ENCODE data around the gene NIP7.

NIP7 gene

GRCh38 chr16:69311533-69312387 lies 27.8 kb upstream of the NIP7 start:
- peaks cover 23% of the 10 kb centered on the region for H3K4me1 Mint-ChIP-seq (ENCODE audit: low read depth)
- H3K9me3 Mint-ChIP-seq: no peaks in the 10 kb centered on the region
- peak overlapping the region; percentile 98 for H3K4me3 Mint-ChIP-seq
- peaks cover 27% of the 10 kb centered on the region for H3K36me3 Mint-ChIP-seq (ENCODE audit: low read depth)
- no peaks in the 10 kb centered on the region for H3K27me3 Mint-ChIP-seq
- peak overlapping the region; percentile 94 for H3K27ac Mint-ChIP-seq

DNA sequence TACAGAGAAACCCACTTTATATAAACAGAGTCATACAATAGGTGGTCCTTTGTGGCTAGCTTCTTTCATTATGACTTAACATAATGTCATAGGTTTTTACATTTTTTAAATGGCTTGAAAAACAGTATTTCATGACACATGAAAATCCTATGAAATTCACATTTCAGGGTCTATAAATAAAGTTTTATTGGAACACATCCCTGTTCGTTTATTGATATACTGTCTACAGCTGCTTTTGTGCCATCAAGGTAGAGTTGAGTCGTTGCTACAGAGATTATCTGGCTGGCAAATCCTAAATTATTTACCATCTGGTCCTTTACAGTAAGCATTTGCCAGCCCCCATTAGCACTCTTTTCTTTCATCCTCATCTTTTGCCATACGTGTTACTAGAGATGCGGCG lies 26.1 kb upstream of the NIP7 start:
- peak overlapping the region; percentile 69 for H3K4me3 Mint-ChIP-seq
- H3K4me1 Mint-ChIP-seq (ENCODE audit: low read depth): peaks cover 23% of the 10 kb centered on the region
- peak overlapping the region; percentile 80 for H3K27ac Mint-ChIP-seq
- H3K27me3 Mint-ChIP-seq: no peaks in the 10 kb centered on the region
- H3K9me3 Mint-ChIP-seq: no peaks in the 10 kb centered on the region
- H3K36me3 Mint-ChIP-seq (ENCODE audit: low read depth): peaks cover 31% of the 10 kb centered on the region

- H3K36me3 Mint-ChIP-seq (ENCODE audit: low read depth): peaks cover 40% of the 10 kb centered on the region
- H3K27ac Mint-ChIP-seq: peak overlapping the region; percentile 26
- no peak overlapping the region for H3K4me3 Mint-ChIP-seq
- no peaks in the 10 kb centered on the region for H3K9me3 Mint-ChIP-seq
- no peaks in the 10 kb centered on the region for H3K27me3 Mint-ChIP-seq
- peaks cover 23% of the 10 kb centered on the region for H3K4me1 Mint-ChIP-seq (ENCODE audit: low read depth)
Observed at GRCh38 chr16:69314534-69314933, 25.0 kb upstream of the NIP7 start.

- Mint-ChIP-seq H3K27me3 (no peaks in the 10 kb centered on the region), H3K27ac (no peak overlapping the region), H3K36me3 (ENCODE audit: low read depth) (peaks cover 46% of the 10 kb centered on the region), H3K4me3 (no peak overlapping the region), H3K9me3 (no peaks in the 10 kb centered on the region), H3K4me1 (ENCODE audit: low read depth) (peaks cover 19% of the 10 kb centered on the region)
Observed at GRCh38 chr16:69315486-69316311, 23.9 kb upstream of the NIP7 start.

GRCh38 chr16:69316595-69317034 lies 23.0 kb upstream of the NIP7 start:
- Mint-ChIP-seq H3K36me3 (ENCODE audit: low read depth) (peaks cover 55% of the 10 kb centered on the region), H3K27me3 (no peaks in the 10 kb centered on the region), H3K4me1 (ENCODE audit: low read depth) (peaks cover 17% of the 10 kb centered on the region), H3K9me3 (no peaks in the 10 kb centered on the region), H3K27ac (no peak overlapping the region), H3K4me3 (no peak overlapping the region)

- Mint-ChIP-seq H3K4me1 (ENCODE audit: low read depth) (peaks cover 7% of the 10 kb centered on the region), H3K27me3 (no peaks in the 10 kb centered on the region), H3K27ac (no peak overlapping the region), H3K4me3 (no peak overlapping the region), H3K9me3 (no peaks in the 10 kb centered on the region), H3K36me3 (ENCODE audit: low read depth) (peaks cover 58% of the 10 kb centered on the region)
Observed at GRCh38 chr16:69318177-69318910, 21.2 kb upstream of the NIP7 start.

DNA sequence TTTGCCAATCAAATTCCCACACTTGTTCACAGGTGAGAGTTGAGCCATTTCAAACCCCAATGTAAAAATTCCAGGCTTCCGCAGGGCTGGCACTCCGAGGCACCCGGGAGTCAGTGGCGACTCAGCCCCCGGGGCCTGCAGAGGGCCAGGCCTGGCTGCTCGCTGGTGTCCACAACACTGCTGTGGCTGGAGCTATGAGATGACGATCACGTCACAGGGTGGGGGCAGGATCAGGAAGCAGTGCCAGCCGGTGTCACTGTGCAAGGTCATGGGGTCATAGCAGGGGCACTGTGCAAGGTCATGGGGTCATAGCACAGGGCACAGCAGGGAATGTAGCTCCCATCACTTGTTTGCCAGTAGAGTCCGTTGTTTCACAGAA lies 20.7 kb upstream of the NIP7 start:
- no peak overlapping the region for H3K27ac Mint-ChIP-seq
- H3K9me3 Mint-ChIP-seq: no peaks in the 10 kb centered on the region
- peaks cover 53% of the 10 kb centered on the region for H3K36me3 Mint-ChIP-seq (ENCODE audit: low read depth)
- peaks cover 1% of the 10 kb centered on the region for H3K4me1 Mint-ChIP-seq (ENCODE audit: low read depth)
- no peaks in the 10 kb centered on the region for H3K27me3 Mint-ChIP-seq
- H3K4me3 Mint-ChIP-seq: no peak overlapping the region

DNA sequence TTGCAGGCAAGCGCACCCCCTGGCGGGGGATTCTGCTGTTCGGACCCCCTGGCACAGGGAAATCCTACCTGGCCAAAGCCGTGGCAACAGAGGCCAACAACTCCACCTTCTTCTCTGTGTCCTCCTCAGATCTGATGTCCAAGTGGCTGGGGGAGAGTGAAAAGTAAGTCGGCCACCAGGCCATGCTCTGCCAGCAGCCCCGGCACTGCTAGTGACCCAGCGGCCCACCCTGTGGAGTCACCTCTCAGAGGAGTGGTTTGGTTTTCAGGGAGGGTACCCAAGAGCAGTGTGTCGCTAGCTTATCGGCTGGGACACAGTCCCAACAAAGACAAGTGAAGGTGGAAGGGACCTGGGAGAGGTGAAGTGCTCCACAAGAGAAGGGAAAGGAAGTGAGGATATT lies 20.2 kb upstream of the NIP7 start:
- peaks cover 50% of the 10 kb centered on the region for H3K36me3 Mint-ChIP-seq (ENCODE audit: low read depth)
- H3K27me3 Mint-ChIP-seq: no peaks in the 10 kb centered on the region
- no peak overlapping the region for H3K27ac Mint-ChIP-seq
- no peaks in the 10 kb centered on the region for H3K9me3 Mint-ChIP-seq
- no peaks in the 10 kb centered on the region for H3K4me1 Mint-ChIP-seq (ENCODE audit: low read depth)
- no peak overlapping the region for H3K4me3 Mint-ChIP-seq

DNA sequence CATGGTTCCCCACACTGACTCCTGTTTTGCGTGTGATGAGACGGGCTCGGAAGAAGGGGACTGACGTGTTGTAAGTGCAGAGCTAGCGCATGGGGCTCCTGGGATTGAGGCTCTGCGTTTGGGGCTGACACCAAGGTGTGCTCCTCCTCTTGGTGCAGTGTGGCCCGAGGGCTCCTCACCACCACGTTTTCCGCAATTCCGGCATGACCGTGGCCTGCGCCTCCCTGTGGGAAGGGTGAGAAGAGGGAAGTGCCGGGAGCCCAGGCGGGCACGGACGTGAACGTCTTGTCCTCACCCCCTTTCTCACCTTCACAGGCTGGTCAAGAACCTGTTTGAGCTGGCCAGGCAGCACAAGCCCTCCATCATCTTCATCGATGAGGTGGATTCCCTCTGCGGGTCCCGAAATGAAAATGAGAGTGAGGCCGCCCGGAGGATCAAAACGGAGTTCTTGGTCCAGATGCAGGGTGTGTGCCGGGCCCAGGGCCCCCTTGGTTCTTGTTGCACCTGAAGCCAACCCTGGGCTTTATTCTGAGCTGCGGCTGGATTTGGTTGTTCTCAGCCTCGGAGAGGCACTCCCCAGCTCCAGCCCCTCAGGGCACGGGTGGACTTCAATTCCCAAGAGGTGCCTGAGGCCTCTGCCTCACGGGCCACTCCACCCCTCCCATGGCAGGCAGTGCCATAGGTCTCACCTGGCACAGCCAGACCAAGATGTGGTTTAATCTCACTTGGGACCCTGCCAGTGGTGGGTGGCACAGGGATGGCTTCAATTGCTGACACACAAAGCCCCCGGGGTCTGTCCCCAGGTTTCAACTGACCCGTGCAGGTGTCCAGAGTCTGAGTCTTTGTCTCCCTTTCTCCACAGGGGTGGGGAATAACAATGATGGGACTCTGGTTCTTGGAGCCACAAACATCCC lies 19.5 kb upstream of the NIP7 start:
- Mint-ChIP-seq H3K4me1 (ENCODE audit: low read depth) (no peaks in the 10 kb centered on the region), H3K36me3 (ENCODE audit: low read depth) (peaks cover 56% of the 10 kb centered on the region), H3K27ac (no peak overlapping the region), H3K27me3 (no peaks in the 10 kb centered on the region), H3K4me3 (no peak overlapping the region), H3K9me3 (no peaks in the 10 kb centered on the region)

DNA sequence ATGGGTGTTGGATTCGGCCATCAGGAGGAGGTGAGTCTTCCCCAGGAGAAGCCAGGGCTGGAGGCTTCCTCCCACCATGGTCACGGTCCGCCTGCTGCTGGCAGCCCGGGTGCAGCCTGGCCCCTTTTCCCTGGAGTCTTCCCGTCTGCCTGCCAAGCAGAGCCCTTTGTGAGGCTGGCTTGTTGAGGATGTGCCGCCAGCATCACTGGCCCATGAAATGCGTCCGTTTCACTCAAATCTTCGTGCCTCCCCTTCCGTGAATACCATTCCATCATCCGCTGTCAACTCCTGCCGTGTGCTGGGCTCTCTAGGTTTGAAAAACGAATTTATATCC lies 18.9 kb upstream of the NIP7 start:
- H3K4me1 Mint-ChIP-seq (ENCODE audit: low read depth): peaks cover 2% of the 10 kb centered on the region
- no peaks in the 10 kb centered on the region for H3K9me3 Mint-ChIP-seq
- H3K4me3 Mint-ChIP-seq: no peak overlapping the region
- H3K36me3 Mint-ChIP-seq (ENCODE audit: low read depth): peaks cover 61% of the 10 kb centered on the region
- no peaks in the 10 kb centered on the region for H3K27me3 Mint-ChIP-seq
- H3K27ac Mint-ChIP-seq: no peak overlapping the region

DNA sequence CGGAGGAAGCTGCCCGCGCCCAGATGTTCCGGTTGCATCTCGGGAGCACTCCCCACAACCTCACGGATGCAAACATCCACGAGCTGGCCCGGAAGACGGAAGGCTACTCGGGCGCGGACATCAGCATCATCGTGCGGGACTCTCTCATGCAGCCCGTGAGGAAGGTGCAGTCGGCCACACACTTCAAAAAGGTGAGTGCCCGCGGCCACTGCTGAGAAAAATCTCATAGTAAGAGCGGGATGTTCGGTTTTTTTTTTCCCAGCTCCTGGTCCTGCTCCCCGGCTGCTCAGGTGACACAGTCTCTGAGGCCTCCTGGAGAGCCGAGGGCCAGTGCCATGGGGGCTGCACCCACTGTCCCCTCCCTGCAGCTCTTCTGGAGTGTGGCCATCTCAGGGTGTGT lies 18.5 kb upstream of the NIP7 start:
- peaks cover 61% of the 10 kb centered on the region for H3K36me3 Mint-ChIP-seq (ENCODE audit: low read depth)
- H3K27me3 Mint-ChIP-seq: no peaks in the 10 kb centered on the region
- no peak overlapping the region for H3K27ac Mint-ChIP-seq
- no peaks in the 10 kb centered on the region for H3K9me3 Mint-ChIP-seq
- H3K4me3 Mint-ChIP-seq: no peak overlapping the region
- peaks cover 6% of the 10 kb centered on the region for H3K4me1 Mint-ChIP-seq (ENCODE audit: low read depth)

DNA sequence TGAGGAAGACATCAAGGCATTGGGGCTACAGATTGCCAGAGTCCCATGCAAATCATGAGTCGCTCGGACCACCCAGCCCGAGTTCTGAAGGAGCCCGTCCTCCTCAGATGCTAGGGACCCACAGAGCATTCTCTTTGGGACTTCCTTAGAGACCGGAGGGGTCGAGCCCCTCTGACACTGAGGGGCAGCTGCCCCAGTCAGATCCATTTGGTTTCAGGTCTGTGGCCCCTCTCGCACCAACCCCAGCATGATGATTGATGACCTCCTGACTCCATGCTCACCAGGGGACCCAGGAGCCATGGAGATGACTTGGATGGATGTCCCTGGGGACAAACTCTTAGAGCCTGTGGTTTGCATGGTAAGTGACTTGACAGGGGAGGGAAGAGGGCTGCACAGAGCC lies 17.2 kb upstream of the NIP7 start:
- H3K27me3 Mint-ChIP-seq: no peaks in the 10 kb centered on the region
- H3K4me1 Mint-ChIP-seq (ENCODE audit: low read depth): peaks cover 18% of the 10 kb centered on the region
- H3K9me3 Mint-ChIP-seq: no peaks in the 10 kb centered on the region
- peaks cover 65% of the 10 kb centered on the region for H3K36me3 Mint-ChIP-seq (ENCODE audit: low read depth)
- no peak overlapping the region for H3K4me3 Mint-ChIP-seq
- no peak overlapping the region for H3K27ac Mint-ChIP-seq

DNA sequence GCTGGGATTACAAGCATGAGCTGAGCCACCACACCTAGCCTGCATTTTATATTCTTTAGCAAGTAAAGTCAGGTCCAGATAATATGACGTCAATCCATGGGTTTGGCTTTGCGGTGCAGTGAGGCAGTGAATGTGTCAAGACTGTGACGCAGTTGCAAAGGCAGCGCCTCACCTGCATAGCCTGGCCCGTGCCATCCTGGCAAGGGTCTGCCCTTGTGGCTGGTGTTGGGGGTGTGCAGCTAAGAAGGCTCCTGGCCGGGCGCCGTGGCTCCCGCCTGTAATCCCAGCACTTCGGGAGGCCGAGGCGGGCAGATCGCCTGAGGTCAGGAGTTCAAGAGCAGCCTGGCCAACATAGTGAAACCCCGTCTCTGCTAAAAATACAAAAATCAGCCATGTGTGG lies 16.2 kb upstream of the NIP7 start:
- Mint-ChIP-seq H3K9me3 (no peaks in the 10 kb centered on the region), H3K4me3 (no peak overlapping the region), H3K36me3 (ENCODE audit: low read depth) (peaks cover 70% of the 10 kb centered on the region), H3K27ac (no peak overlapping the region), H3K27me3 (no peaks in the 10 kb centered on the region), H3K4me1 (ENCODE audit: low read depth) (peaks cover 29% of the 10 kb centered on the region)

DNA sequence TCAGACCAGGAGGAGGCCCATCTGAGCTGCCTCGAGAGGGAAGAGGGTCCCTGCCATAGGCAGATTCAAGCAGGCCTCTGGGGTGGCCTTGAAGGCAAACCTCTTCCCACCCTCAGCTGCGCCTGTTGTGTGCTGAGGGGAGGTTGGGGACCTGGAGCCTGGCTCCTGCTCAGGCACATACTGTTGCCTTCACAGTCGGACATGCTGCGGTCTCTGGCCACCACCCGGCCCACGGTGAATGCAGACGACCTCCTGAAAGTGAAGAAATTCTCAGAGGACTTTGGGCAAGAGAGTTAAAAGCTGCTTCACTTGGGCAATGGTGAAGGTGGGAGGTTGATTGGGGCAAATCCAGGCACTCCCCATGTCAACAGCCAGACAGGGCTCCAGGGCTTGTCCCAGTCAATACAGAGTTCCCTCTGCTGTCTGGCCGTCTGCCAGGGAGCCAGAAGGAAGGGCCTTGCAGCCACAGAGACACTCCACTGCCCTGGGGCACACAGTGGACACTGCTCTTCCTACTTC lies 15.5 kb upstream of the NIP7 start:
- Mint-ChIP-seq H3K27me3 (no peaks in the 10 kb centered on the region), H3K4me3 (no peak overlapping the region), H3K36me3 (ENCODE audit: low read depth) (peaks cover 71% of the 10 kb centered on the region), H3K27ac (no peak overlapping the region), H3K9me3 (no peaks in the 10 kb centered on the region), H3K4me1 (ENCODE audit: low read depth) (peaks cover 35% of the 10 kb centered on the region)

Data from stimulated activated naive CD8-positive, alpha-beta T cell treated with anti-CD3 and anti-CD28 coated beads, Interleukin-15, Interleukin-2, amounts not matched to agents 100 ng/mL and 50 ng/mL, for 24 hours (primary cell).